ENCODE measurements around the gene BLTP2.

The BLTP2 gene

DNA sequence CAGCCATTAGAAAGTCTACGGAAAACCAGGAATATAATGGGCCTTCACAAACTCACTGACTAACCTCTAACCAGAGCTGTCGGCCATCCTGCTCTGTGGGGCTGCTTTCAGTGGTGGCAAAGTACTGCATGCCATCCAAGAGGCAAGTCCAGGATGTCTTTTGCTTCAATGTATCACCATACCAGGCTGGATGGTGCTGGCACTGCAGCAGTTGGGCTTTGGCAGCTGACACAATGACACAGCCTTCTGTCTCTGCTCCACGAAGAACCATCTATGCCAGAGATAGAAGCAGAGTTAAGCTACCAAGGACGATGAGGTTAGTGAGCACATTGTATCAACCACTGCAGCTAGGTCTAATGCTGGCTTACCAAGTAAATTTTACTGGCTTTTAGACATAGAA lies 21.3 kb downstream of the BLTP2 start:
- DNase-seq (ENCODE audit: low read depth), result no peak
- TF ChIP-seq, protein P1, sequence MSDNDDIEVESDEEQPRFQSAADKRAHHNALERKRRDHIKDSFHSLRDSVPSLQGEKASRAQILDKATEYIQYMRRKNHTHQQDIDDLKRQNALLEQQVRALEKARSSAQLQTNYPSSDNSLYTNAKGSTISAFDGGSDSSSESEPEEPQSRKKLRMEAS (IDR thresholded peaks at IDR 0.05; ENCODE audit: low read depth, low read length), result no peak
- TF ChIP-seq, protein P2, sequence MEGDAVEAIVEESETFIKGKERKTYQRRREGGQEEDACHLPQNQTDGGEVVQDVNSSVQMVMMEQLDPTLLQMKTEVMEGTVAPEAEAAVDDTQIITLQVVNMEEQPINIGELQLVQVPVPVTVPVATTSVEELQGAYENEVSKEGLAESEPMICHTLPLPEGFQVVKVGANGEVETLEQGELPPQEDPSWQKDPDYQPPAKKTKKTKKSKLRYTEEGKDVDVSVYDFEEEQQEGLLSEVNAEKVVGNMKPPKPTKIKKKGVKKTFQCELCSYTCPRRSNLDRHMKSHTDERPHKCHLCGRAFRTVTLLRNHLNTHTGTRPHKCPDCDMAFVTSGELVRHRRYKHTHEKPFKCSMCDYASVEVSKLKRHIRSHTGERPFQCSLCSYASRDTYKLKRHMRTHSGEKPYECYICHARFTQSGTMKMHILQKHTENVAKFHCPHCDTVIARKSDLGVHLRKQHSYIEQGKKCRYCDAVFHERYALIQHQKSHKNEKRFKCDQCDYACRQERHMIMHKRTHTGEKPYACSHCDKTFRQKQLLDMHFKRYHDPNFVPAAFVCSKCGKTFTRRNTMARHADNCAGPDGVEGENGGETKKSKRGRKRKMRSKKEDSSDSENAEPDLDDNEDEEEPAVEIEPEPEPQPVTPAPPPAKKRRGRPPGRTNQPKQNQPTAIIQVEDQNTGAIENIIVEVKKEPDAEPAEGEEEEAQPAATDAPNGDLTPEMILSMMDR (IDR thresholded peaks at IDR 0.05; ENCODE audit: low read depth, low read length), result no peak
- no peak for TF ChIP-seq POLR2A (IDR thresholded peaks at IDR 0.05; ENCODE audit: extremely low read depth, insufficient read length)
- no peak for TF ChIP-seq MYC (IDR thresholded peaks at IDR 0.05; ENCODE audit: low read depth, low read length)
- no peak overlapping the region for H3K4me3 ChIP-seq (ENCODE audit: low read depth, low read length)

DNA sequence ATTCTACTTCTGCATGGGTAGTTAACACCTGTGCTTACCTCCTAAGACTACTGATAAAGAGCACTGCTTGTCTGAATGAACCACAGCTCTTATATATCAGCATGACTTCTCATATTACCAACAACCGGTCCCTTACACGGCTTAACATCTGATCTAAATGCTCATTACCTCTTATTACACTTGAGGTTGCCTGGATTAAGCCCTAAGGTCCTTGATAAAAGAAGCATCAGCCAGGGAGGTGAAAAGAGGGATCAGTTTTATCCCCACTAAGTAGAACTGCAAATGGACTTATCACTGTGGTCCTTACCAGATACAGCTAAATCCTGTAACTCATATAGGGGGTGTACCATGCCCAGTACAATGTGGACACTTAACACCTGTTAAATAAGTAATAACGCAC lies 22.8 kb downstream of the BLTP2 start:
- DNase-seq (ENCODE audit: low read depth), result no peak
- no peak overlapping the region for H3K4me3 ChIP-seq (ENCODE audit: low read depth, low read length)
- TF ChIP-seq, protein P2 (IDR thresholded peaks at IDR 0.05; ENCODE audit: low read depth, low read length), result no peak
- no peak for TF ChIP-seq POLR2A (IDR thresholded peaks at IDR 0.05; ENCODE audit: extremely low read depth, insufficient read length)
- no peak for TF ChIP-seq MYC (IDR thresholded peaks at IDR 0.05; ENCODE audit: low read depth, low read length)
- TF ChIP-seq, protein P1 (IDR thresholded peaks at IDR 0.05; ENCODE audit: low read depth, low read length), result no peak

DNA sequence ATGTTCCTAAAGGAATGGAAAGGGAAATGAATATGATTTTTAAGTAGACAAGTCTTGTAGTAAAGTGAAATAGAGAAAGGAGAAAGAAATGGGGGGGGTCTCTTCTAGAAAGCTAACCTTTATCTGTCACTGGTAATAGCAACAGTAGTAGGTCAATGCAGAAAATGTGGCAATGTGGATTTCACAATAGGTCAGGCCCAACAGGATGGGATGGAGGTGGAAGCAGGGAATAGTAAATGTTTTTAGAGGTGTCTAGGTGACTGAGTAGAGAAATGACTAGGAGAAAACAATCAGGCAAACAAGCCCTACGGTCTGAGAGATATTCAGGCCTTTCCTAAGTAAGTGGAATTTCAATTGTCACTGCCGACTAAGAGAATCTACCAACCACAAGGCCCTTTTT lies 24.9 kb downstream of the BLTP2 start:
- TF ChIP-seq, protein P2 (IDR thresholded peaks at IDR 0.05; ENCODE audit: low read depth, low read length), result no peak
- TF ChIP-seq POLR2A (IDR thresholded peaks at IDR 0.05; ENCODE audit: extremely low read depth, insufficient read length), result no peak
- TF ChIP-seq MYC (IDR thresholded peaks at IDR 0.05; ENCODE audit: low read depth, low read length), result no peak
- TF ChIP-seq, protein P1 (IDR thresholded peaks at IDR 0.05; ENCODE audit: low read depth, low read length), result no peak

DNA sequence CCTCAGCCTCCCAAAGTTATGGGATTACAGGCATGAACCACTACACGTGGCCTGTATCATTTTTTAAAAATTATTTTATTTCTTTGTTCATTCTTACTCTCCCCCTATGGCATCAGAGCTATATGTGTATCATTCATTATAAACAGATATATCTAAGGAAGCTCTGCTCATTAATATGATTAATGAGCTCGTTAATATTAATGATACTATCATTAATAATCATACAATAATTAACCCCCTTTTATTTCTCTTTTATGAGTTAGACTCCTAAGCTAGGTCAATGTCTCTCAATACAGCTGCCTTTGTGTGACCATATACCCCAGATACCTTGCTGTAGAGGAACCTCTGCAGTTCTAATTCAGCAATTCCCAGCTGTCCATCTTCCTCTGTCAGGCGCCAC lies 26.5 kb downstream of the BLTP2 start:
- H3K4me3 ChIP-seq (ENCODE audit: low read depth, low read length), result no peak overlapping the region
- TF ChIP-seq POLR2A (IDR thresholded peaks at IDR 0.05; ENCODE audit: extremely low read depth, insufficient read length) (no peak), MYC (IDR thresholded peaks at IDR 0.05; ENCODE audit: low read depth, low read length) (no peak)
- TF ChIP-seq, protein P1 (IDR thresholded peaks at IDR 0.05; ENCODE audit: low read depth, low read length), result no peak
- TF ChIP-seq, protein P2 (IDR thresholded peaks at IDR 0.05; ENCODE audit: low read depth, low read length), result no peak
- DNase-seq (ENCODE audit: low read depth), result no peak

More for the DNA sequence above, 24.9 kb downstream of the BLTP2 start:
- no peak for DNase-seq (ENCODE audit: low read depth)
- no peak overlapping the region for H3K4me3 ChIP-seq (ENCODE audit: low read depth, low read length)

DNA sequence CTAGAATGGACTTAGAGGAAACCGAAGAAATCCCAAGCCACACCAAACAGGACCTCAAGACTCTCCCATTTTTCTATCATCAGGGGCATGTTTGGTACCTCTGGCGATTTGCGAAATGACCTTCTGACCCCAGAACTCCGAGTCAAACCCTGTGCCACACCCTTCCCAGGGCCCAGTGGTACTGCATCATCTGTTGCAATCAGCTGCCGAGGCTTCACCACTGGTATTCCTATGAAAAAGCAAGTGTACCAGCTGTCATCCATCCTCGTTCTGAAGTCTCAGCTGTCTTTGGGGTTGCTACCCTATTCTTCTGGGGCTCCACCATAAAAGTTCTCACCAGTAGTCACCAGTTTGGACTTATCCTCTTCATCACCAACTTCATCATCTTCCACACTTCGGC lies 28.7 kb downstream of the BLTP2 start:
- DNase-seq (ENCODE audit: low read depth), result no peak
- no peak overlapping the region for H3K4me3 ChIP-seq (ENCODE audit: low read depth, low read length)
- TF ChIP-seq, protein P1 (IDR thresholded peaks at IDR 0.05; ENCODE audit: low read depth, low read length), result no peak
- TF ChIP-seq, protein P2 (IDR thresholded peaks at IDR 0.05; ENCODE audit: low read depth, low read length), result no peak
- TF ChIP-seq MYC (IDR thresholded peaks at IDR 0.05; ENCODE audit: low read depth, low read length), result no peak
- TF ChIP-seq POLR2A (IDR thresholded peaks at IDR 0.05; ENCODE audit: extremely low read depth, insufficient read length), result no peak

All from NB4 (cell line).